PFSK-1 (cell line): Measurements from ENCODE around the gene FAM168B.

Experiments used
- FOXP2 ChIP-seq: optimal IDR thresholded peaks from 2 replicates; pipeline ENCODE3; 2011; ENCODE audit warnings: borderline replicate concordance, control low read depth, inconsistent platforms; ENCODE audit not compliant: insufficient read depth; ENCODE audit errors: extremely low read length, extremely low read depth
- POLR2AphosphoS5 ChIP-seq: IDR thresholded peaks from 2 replicates; pipeline ENCODE4 v1.6.1; 2012; ENCODE audit warnings: low read depth, mild to moderate bottlenecking, control low read depth, low read length, moderate library complexity
- SIN3A ChIP-seq: IDR thresholded peaks from 2 replicates; pipeline ENCODE4 v1.6.1; 2012; ENCODE audit warnings: mild to moderate bottlenecking, low read length, moderate library complexity, borderline replicate concordance; ENCODE audit not compliant: insufficient read depth
- TAF1 ChIP-seq: IDR thresholded peaks from 2 replicates; pipeline ENCODE4 v1.6.1; 2012; ENCODE audit warnings: low read length, control low read depth, borderline replicate concordance; ENCODE audit not compliant: insufficient read depth
- TF ChIP-seq, protein P1 (sequence below), 2 experiments: IDR thresholded peaks; 2 replicates each; pipeline versions ENCODE4 v1.6.1 to v1.8.0; 2011 to 2012; ENCODE audit warnings: low read depth in 2 of 2, low read length in 2 of 2, control low read depth in 1 of 2, inconsistent platforms in 1 of 2, mild to moderate bottlenecking in 1 of 2, moderate library complexity in 1 of 2; ENCODE audit not compliant: insufficient read depth in 1 of 2

Gene FAM168B

DNA sequence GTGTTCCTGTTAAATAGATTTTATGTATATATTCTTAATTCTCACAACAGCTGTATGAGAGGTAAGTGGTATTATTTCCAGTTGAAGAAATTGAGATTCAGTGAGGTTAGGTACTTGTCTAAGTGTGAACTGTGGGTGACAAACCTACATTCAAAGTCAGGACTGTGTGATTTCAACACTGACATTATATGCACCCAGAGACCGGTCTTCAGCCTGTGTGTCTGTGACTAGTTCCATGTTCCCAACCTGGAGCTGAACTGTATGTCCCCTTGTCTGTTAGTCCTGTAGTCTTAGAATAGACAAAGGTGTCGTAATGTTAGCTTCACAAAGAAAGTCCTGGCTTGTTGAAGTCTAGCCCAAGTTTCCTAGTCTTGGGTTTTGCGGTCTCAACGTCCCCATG lies 29.2 kb upstream of the FAM168B start:
- TF ChIP-seq, protein P1, sequence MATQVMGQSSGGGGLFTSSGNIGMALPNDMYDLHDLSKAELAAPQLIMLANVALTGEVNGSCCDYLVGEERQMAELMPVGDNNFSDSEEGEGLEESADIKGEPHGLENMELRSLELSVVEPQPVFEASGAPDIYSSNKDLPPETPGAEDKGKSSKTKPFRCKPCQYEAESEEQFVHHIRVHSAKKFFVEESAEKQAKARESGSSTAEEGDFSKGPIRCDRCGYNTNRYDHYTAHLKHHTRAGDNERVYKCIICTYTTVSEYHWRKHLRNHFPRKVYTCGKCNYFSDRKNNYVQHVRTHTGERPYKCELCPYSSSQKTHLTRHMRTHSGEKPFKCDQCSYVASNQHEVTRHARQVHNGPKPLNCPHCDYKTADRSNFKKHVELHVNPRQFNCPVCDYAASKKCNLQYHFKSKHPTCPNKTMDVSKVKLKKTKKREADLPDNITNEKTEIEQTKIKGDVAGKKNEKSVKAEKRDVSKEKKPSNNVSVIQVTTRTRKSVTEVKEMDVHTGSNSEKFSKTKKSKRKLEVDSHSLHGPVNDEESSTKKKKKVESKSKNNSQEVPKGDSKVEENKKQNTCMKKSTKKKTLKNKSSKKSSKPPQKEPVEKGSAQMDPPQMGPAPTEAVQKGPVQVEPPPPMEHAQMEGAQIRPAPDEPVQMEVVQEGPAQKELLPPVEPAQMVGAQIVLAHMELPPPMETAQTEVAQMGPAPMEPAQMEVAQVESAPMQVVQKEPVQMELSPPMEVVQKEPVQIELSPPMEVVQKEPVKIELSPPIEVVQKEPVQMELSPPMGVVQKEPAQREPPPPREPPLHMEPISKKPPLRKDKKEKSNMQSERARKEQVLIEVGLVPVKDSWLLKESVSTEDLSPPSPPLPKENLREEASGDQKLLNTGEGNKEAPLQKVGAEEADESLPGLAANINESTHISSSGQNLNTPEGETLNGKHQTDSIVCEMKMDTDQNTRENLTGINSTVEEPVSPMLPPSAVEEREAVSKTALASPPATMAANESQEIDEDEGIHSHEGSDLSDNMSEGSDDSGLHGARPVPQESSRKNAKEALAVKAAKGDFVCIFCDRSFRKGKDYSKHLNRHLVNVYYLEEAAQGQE (IDR thresholded peaks at IDR 0.05; ENCODE audit: insufficient read depth in 1 of 2, low read depth in 2 of 2, low read length in 2 of 2) = no peak
- no peak for TF ChIP-seq SIN3A
- TF ChIP-seq FOXP2 = no peak
- no peak for TF ChIP-seq TAF1
- TF ChIP-seq POLR2AphosphoS5 = no peak

- TF ChIP-seq SIN3A = no peak
- TF ChIP-seq, protein P1 (IDR thresholded peaks at IDR 0.05; ENCODE audit: insufficient read depth in 1 of 2, low read depth in 2 of 2, low read length in 2 of 2) = no peak
- no peak for TF ChIP-seq TAF1
- TF ChIP-seq FOXP2 = no peak
- TF ChIP-seq POLR2AphosphoS5 = no peak
Measured at GRCh38 chr2:131121464-131121863, 28.2 kb upstream of the FAM168B start.

DNA sequence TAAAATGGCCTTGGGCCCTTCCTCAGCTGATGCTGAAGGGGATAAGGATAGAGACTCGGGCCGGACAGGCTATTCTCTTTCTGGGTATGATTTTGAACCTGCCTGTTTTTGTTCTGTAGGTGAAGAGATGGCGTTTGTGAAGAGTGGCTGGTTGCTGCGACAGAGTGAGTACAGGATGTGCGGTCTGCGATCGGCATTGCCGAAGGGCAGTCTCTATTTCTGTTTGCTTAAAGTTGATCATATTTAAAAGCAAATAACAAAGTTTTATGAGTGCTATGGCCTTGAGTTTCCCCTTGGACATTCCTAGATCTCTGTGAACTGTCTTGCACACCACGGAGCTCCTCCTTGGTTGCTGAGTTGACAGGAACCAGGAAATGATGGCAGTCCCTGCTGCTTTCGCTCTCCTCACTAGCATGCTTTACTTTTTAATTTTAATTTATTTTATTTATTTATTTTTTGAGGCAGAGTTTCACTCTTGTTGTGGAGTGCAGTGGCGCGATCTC lies 27.6 kb upstream of the FAM168B start:
- no peak for TF ChIP-seq FOXP2
- no peak for TF ChIP-seq POLR2AphosphoS5

DNA sequence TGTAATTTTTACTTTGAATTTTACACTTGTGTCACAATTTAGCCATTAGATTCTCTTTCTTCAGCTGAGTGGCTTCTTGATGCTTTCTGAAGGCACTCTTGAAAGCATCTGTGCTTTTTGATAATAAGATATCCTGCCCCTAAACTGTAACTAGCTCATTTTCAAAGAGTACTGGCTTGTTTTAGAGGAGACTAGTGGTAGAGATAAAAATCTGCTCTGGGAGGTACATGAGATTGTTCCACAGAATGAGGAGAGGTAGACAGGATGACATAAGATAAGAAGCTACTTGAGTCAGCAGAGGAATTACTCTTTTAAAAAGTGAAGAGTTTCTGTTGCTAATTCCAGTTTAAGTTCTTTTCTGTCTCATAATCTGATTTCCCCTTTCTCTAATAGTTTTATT lies 22.5 kb upstream of the FAM168B start:
- TF ChIP-seq FOXP2 = no peak
- no peak for TF ChIP-seq TAF1
- TF ChIP-seq POLR2AphosphoS5 = no peak
- TF ChIP-seq, protein P1 (IDR thresholded peaks at IDR 0.05; ENCODE audit: insufficient read depth in 1 of 2, low read depth in 2 of 2, low read length in 2 of 2) = no peak
- no peak for TF ChIP-seq SIN3A

DNA sequence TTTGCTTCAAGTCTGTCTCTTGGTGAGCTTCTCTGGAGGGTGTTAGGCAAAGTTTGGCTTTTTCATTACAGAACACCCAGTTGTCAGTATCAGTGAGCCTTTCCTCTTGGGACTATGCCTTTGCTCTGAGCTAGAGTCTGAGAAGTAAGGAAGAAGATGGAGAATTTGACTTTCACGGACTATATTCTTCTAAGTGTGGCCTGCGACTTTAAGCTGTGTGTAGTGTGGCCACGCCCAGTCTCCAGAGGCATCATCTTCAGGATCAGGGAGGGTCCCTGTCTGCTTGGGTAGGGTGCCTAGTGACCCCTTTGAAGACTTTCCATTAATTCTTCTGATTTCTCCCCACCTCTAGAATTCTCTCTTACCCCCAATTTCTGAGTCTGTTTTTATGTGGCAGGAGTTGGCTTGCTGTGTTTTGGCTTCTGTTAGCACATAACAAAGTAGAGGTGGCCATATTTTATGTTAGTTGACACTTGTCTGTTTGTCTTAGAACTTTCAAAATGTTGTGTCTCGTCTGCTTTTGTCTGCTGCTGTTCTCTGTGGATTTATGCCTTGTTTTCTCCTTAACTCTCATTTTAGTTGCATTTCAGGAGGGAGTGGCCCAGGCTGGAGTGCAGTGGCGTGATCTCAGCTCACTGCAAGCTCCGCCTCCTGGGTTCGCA lies 20.4 kb upstream of the FAM168B start:
- TF ChIP-seq POLR2AphosphoS5 (no peak), FOXP2 (no peak), SIN3A (no peak), TAF1 (no peak)
- TF ChIP-seq, protein P1 (IDR thresholded peaks at IDR 0.05; ENCODE audit: insufficient read depth in 1 of 2, low read depth in 2 of 2, low read length in 2 of 2) = no peak
